SU-DHL-6 (cell line): Measurements from ENCODE around the gene MOCOS.

Source experiments
- CTCF ChIP-seq: fragments of 200-600 bp; sonication (generic); IDR thresholded peaks from one replicate; pipeline ENCODE4 v1.5.1; 2017; ENCODE audit warnings: antibody characterized with exemption, mild to moderate bottlenecking, low read length, moderate library complexity; ENCODE audit not compliant: insufficient read depth, poor library complexity, severe bottlenecking
- EZH2phosphoT487 ChIP-seq: fragments of 200-600 bp; sonication (generic), shearing (Covaris generic); conservative IDR thresholded peaks from 2 replicates; pipeline ENCODE4 v1.6.1; 2018; ENCODE audit warnings: mild to moderate bottlenecking, antibody characterized with exemption, low read length, moderate library complexity, mixed read lengths

GRCh38 chr18:36250827-36251226, 63.5 kb downstream of the MOCOS start:
- TF ChIP-seq CTCF, result no peak
- no peak for TF ChIP-seq EZH2phosphoT487
